AML-193 (cell line): ENCODE measurements around the gene IL22.
"Not testable (repeated sequence)": the region's sequence is repeated elsewhere in the genome, so short reads cannot be mapped to it uniquely, and the experiment has no call there.

Source experiments
- DNase-seq, 2 experiments: peaks; one replicate each; lab custom pipeline; 2025; lab: John Stamatoyannopoulos, UW

IL22 gene

GRCh38 chr12:68229956-68230355 is 23.4 kb downstream of the IL22 start:
- DNase-seq: no peak

GRCh38 chr12:68227356-68227755 is 26.0 kb downstream of the IL22 start:
- DNase-seq: no peak

GRCh38 chr12:68225576-68226476 is 27.6 kb downstream of the IL22 start, which contains the start of gene IL26:
Gene IL26, minus strand, starts transcription at chr12:68225810. Its CDS starts 54 bp downstream, at chr12:68225756.
- DNase-seq: no peak

- DNase-seq: no peak
These were observed 28.7 kb downstream of the IL22 start for GRCh38 chr12:68224613-68225285.

- peak; percentile 74 to 75 for DNase-seq
These were observed 30.2 kb downstream of the IL22 start for GRCh38 chr12:68223067-68223747.

- DNase-seq: no peak
These were observed 31.1 kb downstream of the IL22 start for GRCh38 chr12:68222326-68222725.

GRCh38 chr12:68221497-68221896 is 31.9 kb downstream of the IL22 start:
- DNase-seq: no peak

- DNase-seq: no peak
These were observed 42.5 kb downstream of the IL22 start for GRCh38 chr12:68210875-68211274.

GRCh38 chr12:68209048-68209728 is 44.2 kb downstream of the IL22 start:
- DNase-seq: not testable (repeated sequence)

- no peak for DNase-seq
These were observed 46.1 kb downstream of the IL22 start for GRCh38 chr12:68207276-68207675.

- DNase-seq: no peak
These were observed 47.0 kb downstream of the IL22 start for GRCh38 chr12:68206446-68206845.

GRCh38 chr12:68203460-68203875 is 49.9 kb downstream of the IL22 start:
- DNase-seq: no peak

- no peak for DNase-seq
These were observed 52.5 kb downstream of the IL22 start for GRCh38 chr12:68200854-68201253.

GRCh38 chr12:68199127-68199526 is 54.3 kb downstream of the IL22 start:
- DNase-seq: no peak

GRCh38 chr12:68198507-68199086 is 54.8 kb downstream of the IL22 start:
- no peak for DNase-seq
